Measurements from ENCODE around the gene SYNGR2. TPM values are rescaled to one million over a fixed set of nuclear protein-coding genes. Genes with fewer than 3 reads are reported as not detected.

SYNGR2 gene
- total and polyA plus RNA-seq, 7 donors = 14.7 to 280 (median 23.5) TPM

DNA sequence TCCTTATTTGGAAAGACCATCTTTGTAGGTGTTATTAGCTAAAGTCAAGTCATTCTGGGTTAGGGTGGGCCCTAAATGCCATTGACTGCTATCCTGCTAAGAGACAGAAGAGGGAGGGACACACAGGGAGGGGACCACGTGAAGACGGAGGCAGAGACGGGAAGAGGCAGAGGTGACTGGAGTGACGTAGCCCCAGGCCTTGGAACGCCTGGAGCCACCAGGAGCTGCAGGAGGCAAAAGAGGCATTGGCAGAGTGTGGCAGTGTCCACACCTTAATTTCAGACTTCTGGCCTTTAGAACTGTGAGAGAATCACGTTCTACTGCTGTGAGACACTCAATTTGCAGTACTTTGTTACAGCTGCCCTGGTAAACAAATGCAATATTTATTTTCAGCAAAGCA, 32.1 kb downstream of the SYNGR2 start:
- H3K9me3 ChIP-seq = no peaks in the 10 kb centered on the region
- no peak overlapping the region for H3K27ac ChIP-seq
- intact Hi-C loops (cut with DNase I) = no loop called here
- TF ChIP-seq, protein P1, sequence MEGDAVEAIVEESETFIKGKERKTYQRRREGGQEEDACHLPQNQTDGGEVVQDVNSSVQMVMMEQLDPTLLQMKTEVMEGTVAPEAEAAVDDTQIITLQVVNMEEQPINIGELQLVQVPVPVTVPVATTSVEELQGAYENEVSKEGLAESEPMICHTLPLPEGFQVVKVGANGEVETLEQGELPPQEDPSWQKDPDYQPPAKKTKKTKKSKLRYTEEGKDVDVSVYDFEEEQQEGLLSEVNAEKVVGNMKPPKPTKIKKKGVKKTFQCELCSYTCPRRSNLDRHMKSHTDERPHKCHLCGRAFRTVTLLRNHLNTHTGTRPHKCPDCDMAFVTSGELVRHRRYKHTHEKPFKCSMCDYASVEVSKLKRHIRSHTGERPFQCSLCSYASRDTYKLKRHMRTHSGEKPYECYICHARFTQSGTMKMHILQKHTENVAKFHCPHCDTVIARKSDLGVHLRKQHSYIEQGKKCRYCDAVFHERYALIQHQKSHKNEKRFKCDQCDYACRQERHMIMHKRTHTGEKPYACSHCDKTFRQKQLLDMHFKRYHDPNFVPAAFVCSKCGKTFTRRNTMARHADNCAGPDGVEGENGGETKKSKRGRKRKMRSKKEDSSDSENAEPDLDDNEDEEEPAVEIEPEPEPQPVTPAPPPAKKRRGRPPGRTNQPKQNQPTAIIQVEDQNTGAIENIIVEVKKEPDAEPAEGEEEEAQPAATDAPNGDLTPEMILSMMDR (IDR thresholded peaks at IDR 0.05) = no peak
- TF ChIP-seq EP300 (IDR thresholded peaks at IDR 0.05) (no peak), POLR2A (IDR thresholded peaks at IDR 0.05) (no peak), POLR2AphosphoS5 (IDR thresholded peaks at IDR 0.05) (no peak)
- H3K27me3 ChIP-seq = no peaks in the 10 kb centered on the region
- H3K36me3 ChIP-seq = peaks cover 0 to 5% (median 0%) of the 10 kb centered on the region in 4 donors
- H3K4me3 ChIP-seq = no peak overlapping the region
- WGBS, 2 donors = 89% methylated on average over 6 of the region's 6 CpGs
- DNase-seq = no peak
- no peaks in the 10 kb centered on the region for H3K4me1 ChIP-seq

DNA sequence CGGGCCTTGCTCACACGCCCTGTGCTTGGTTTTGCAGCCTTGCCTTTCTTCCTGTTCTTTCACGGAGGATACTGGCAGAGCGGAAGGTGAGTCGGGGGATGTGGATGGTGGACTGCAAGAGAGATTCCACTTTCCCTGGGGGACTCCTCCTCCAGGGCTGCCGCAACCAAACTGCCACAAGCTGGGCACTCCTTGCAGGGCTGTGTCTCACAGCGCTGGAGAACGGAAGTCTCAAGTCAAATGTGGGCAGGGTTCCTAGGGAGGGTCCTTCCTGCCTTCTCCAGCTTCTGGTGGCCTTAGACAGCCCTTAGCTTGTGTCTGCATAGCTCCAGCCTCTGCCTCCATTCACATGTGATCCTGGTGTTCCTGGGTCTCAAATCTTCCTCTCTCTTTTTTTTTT, 34.3 kb downstream of the SYNGR2 start:
- intact Hi-C loops (cut with DNase I) = no loop called here
- Histone ChIP-seq H3K36me3 (no peaks in the 10 kb centered on the region), H3K4me1 (no peaks in the 10 kb centered on the region), H3K27ac (no peak overlapping the region), H3K27me3 (no peaks in the 10 kb centered on the region), H3K4me3 (no peak overlapping the region), H3K9me3 (no peaks in the 10 kb centered on the region)
- no peak for TF ChIP-seq POLR2AphosphoS5 (IDR thresholded peaks at IDR 0.05)
- no peak for TF ChIP-seq POLR2A (IDR thresholded peaks at IDR 0.05)
- TF ChIP-seq, protein P1 (IDR thresholded peaks at IDR 0.05) = no peak
- no peak for TF ChIP-seq EP300 (IDR thresholded peaks at IDR 0.05)
- DNase-seq = no peak
- WGBS, 2 donors = 92 to 95% methylated on average over 8 of the region's 8 CpGs

DNA sequence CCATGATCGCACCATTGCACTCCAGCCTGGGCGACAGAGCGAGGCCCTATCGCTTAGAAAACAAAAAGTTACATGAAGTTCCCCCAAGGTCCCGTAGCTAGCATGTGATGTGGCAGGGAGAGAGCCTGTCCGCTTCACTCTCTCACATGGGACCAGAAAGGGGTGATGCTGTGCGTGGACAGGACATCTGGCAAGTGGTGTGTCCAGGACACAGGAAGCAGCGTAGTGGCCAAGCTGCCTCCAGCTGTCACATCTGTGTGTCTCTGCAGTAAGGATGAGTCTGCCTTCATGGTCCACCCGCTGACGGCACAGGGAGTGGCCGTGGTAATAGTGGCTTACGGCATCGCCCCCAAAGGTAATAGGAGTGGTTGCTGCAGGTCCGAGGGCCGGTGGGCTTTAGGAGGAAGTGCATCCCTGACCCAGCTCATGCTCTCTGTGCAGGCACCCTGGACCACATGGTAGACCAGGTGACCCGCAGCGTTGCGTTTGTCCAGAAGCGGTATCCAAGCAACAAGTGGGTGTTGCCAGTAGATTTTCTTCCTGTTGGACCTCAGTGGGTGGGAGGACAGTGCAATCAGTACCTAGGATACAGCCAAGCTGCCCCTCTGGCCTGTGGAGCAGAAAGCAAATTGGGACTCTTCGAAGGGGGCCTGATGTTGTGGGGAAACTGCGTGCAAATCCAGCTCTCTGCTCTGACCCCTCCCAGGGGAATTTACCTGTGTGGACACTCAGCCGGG, 36.2 kb downstream of the SYNGR2 start:
- H3K27me3 ChIP-seq = no peaks in the 10 kb centered on the region
- DNase-seq = no peak
- H3K4me3 ChIP-seq = no peak overlapping the region
- no peaks in the 10 kb centered on the region for H3K9me3 ChIP-seq
- TF ChIP-seq POLR2A (IDR thresholded peaks at IDR 0.05) = no peak
- no peak for TF ChIP-seq POLR2AphosphoS5 (IDR thresholded peaks at IDR 0.05)
- TF ChIP-seq, protein P1 (IDR thresholded peaks at IDR 0.05) = no peak
- no peak for TF ChIP-seq EP300 (IDR thresholded peaks at IDR 0.05)
- H3K27ac ChIP-seq = no peak overlapping the region
- no peaks in the 10 kb centered on the region for H3K4me1 ChIP-seq
- no peaks in the 10 kb centered on the region for H3K36me3 ChIP-seq
- WGBS, 2 donors = 86 to 93% methylated on average over 22 of the region's 22 CpGs
- intact Hi-C loops (cut with DNase I) = no loop called here

DNA sequence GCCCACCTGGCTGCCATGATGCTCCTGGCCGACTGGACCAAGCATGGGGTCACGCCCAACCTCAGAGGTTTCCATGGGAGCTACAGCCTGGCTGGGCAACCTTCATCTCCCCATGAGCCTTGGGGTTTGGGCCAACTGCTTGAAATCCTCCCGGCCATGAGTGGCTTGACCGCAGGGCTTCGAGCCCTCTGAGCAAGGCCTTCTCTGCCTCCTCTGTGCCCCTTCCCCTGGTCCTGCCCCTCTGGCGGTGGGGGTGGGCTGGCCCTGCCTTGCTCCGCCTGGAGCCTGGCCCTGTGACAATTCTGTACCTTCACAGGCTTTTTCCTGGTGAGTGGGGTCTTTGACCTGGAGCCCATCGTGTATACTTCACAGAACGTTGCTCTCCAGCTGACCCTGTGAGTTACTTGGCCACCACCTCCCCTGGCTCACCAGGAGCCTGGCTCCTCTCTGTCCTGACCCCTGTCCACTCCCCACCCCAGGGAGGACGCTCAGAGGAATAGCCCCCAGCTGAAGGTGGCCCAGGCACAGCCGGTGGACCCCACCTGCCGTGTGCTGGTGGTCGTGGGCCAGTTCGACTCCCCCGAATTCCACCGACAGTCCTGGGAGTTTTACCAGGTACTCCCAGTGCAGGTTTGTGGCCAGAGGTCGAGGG, 36.9 kb downstream of the SYNGR2 start:
- no peaks in the 10 kb centered on the region for H3K36me3 ChIP-seq
- no peak overlapping the region for H3K27ac ChIP-seq
- intact Hi-C loops (cut with DNase I) = no loop called here
- H3K27me3 ChIP-seq = no peaks in the 10 kb centered on the region
- no peaks in the 10 kb centered on the region for H3K4me1 ChIP-seq
- no peak overlapping the region for H3K4me3 ChIP-seq
- no peak for TF ChIP-seq EP300 (IDR thresholded peaks at IDR 0.05)
- no peak for TF ChIP-seq POLR2A (IDR thresholded peaks at IDR 0.05)
- TF ChIP-seq, protein P1 (IDR thresholded peaks at IDR 0.05) = no peak
- no peak for TF ChIP-seq POLR2AphosphoS5 (IDR thresholded peaks at IDR 0.05)
- 92 to 95% methylated on average over 17 of the region's 17 CpGs for WGBS, 2 donors
- DNase-seq = no peak
- H3K9me3 ChIP-seq = no peaks in the 10 kb centered on the region
